ENCODE data around the gene QDPR.
A peak's percentile ranks its signal among the peaks of the same experiment; 100 is the strongest.

The QDPR gene

GRCh38 chr4:17463606-17464005 lies 48.3 kb downstream of the QDPR start:
- no peak for TF ChIP-seq CTCF (IDR thresholded peaks at IDR 0.05)

DNA sequence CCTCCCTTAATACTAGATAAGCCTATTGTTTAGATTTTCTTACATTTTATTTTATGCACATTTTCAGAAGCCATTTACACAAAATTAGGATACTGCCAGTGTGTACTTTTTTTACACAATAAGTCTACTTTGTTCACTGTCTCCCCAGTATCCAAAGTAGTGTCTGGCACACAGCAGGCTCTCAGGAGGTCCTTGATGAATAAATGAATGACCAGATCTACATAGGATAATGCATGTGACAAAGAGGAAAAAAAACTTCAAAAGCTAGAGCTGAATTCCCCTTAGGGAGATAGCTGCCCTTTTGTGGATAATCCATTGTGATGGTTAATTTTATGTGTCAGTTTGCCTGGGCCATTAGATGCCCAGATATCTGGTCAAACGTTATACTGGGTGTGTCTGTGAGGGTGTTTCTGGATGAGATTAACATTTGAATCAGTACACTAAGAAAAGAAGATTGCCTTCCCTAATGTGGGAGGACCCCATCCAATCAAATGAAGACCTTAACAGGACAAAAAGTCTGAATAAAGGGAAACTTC lies 61.6 kb downstream of the QDPR start:
- no peak for TF ChIP-seq CTCF (IDR thresholded peaks at IDR 0.05)

DNA sequence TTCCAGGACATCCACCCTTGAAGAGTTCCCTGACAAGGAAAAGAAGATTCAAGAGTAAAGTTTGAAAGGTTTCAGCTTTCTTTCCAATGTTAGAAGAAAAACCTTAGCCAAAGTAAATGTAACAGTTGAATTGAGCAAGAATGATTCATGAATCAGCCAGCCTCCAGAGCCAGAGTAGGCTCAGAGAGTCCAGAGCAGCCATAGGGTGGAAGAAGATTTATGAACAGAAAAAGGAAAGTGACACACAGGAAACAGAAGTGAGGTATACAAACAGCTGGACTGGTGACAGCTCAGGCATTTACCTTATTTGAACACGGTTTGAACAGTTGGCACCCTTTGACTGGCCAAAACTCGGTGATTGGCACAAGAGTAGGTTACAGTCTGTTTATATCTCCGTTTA lies 63.2 kb downstream of the QDPR start:
- TF ChIP-seq CTCF (IDR thresholded peaks at IDR 0.05): no peak

GRCh38 chr4:17447675-17448298 lies 64.1 kb downstream of the QDPR start:
- peak; percentile 77 for TF ChIP-seq CTCF (IDR thresholded peaks at IDR 0.05)

- no peak for TF ChIP-seq CTCF (IDR thresholded peaks at IDR 0.05)
Measured at GRCh38 chr4:17447056-17447455, 64.8 kb downstream of the QDPR start.

DNA sequence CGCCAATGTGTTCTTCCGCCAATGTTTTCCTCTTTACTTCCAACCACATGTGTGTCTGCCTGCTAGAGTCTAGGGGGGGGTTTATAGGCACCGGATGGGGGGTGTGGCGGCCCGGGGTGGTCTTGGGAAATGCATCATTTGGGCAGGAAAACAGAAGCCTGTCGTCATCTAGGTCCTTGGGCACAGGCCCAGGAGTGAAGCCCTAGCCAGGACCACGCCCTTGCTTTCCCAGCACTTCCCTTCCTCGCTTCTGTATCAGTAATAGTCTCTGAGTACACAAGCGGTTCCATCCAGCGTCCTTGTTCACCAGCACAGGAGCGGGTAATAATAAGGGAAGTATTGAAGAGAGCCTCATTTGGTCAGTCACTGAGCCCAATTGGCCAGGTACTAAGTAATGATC lies 74.5 kb downstream of the QDPR start:
- no peak for TF ChIP-seq CTCF (IDR thresholded peaks at IDR 0.05)

- no peak for TF ChIP-seq CTCF (IDR thresholded peaks at IDR 0.05)
Measured at GRCh38 chr4:17436750-17437090, 75.2 kb downstream of the QDPR start.
